GM19452 (cell line): ENCODE data around the gene PPP1R8.
"Not testable (repeated sequence)": the region's sequence is repeated elsewhere in the genome, so short reads cannot be mapped to it uniquely, and the experiment has no call there.

Source experiments
- ATAC-seq: cut with Tn5 transposase; IDR thresholded peaks from one replicate; pipeline ENCODE4 v1.9.1; 2021; ENCODE audit not compliant: unreplicated experiment

PPP1R8 gene

GRCh38 chr1:27830621-27831440, at the start of gene PPP1R8:
Gene PPP1R8 (plus strand): TSS chr1:27830782. CDS start chr1:27830836, 54 bp downstream.
- ATAC-seq = peak; percentile 96

DNA sequence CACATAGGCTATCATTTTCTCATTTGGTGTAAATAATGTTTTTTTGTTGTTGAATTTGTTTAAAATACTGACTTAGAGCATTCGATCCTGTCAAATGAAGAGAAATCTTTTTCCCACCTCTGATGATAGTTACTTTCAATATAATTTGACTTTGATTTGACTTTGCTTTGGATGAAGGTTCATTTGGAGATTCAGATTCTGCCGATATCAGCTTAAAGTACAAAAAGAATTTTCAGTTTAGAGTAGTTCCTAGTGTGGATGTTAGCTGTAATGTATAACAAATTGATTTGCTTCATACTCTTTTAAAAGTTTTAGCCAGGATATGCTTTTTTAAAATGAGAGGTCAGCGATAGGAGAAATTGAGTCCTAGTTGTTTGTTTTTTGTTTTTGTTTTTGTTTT, 47.6 kb upstream of the PPP1R8 start:
- ATAC-seq = no peak

- no peak for ATAC-seq
These were observed 45.9 kb upstream of the PPP1R8 start for GRCh38 chr1:27784700-27785099.

DNA sequence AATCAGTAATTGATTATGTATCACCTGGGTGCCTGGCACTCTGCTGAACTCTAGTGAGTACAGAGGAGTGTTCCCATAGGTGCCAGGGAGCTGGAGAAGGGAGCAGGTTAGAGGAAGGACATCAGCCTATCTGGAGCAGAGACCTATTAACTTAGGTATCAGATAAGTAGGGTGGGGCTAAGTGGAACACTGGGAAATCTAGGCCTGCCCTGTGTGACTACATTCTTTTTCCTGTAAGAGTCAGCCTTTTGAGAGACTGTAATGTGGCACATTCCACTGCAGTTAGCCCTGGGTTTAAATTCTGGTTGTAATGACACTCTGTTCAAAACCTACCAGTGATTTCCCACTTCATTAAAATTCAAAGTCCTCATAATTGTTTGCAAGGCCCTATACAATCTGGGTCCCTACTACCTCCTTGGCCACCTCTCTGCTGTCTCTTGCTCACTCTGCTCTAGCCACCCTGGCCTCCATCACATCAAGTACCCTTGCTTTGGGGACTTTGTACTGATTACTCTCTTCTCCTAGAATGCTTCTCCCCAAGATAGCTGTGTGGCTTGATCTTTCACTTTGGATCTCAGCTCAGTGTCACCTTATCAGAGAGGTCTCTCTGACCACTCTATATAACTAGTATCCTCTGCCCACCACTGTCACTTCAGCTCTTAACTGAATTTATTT, 44.7 kb upstream of the PPP1R8 start:
- ATAC-seq = no peak

DNA sequence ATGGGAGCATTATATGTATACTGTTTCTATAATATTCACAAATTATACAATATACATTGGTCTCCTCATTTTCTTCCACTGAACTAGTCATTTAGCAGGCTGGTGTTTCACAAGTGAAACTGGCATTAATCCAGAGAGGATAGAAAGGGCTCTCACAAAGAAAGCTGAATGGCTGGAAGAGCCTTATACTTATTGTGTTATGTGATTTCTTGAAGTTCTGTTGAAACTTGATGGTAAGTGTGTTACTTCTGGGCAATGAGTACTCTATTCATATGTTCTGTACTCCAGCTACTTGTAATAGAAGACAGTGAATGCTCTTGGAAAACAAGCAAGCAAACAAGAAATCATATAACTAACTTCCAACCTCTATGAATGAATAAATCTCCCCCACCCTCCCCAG, 42.7 kb upstream of the PPP1R8 start:
- ATAC-seq = no peak

DNA sequence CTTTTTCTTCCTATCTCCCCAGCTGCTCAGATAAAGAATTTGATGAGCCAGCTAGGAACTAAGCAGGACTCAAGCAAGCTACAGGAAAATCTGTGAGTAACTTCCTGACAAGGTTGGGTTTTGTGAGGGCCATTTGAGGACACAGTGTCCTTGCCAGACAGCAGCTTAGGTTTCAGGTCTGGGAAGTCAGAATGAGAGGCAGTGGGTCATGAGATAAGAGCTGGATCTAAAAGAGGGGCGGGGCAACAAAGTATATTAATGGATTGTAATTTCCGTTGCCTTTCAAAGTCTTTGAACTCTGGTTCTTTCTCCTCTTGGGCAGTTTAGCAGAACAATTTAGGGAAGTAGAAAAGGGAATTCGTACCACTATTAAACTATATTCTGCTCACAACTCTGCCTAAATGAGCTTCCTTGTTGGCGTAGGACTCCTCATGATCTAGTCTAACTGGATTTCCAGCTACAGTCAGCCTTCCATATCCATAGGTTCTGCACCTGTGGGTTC, 41.0 kb upstream of the PPP1R8 start:
- ATAC-seq = no peak

DNA sequence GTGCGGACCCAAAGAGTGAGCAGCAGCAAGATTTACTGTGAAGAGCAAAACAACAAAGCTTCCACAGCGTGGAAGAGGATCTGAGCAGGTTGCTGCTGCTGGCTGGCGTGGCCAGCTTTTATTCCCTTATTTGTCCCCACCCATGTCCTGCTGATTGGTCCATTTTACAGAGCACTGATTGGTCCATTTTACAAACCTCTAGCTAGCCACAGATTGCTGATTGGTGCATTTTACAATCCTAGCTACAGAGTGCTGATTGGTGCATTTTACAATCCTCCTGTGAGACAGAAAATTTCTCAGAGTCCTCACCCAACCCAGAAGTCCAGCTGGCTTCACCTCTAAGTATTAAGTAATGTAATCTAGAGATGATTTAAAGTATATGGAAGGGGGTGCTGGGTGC, 40.3 kb upstream of the PPP1R8 start:
- ATAC-seq = not testable (repeated sequence)

DNA sequence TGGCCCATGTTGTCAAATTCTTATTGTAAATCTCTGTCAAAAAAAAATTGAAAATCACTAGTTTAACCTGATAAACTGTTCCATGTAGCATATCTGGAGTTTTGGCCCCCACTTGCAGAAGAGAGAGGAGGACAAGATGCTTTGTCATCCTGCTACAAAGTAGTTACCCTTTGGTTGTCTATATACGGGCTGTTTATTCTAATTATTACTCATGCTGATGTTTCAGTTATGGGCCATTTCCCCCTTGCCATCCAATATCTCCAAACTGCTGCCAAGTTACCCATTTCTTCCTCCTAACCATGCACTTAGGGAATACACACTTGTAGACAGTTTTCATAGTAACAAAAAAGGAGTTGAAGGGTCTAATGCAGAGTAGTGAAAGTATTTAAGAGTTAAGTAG, 35.0 kb upstream of the PPP1R8 start:
- no peak for ATAC-seq

- no peak for ATAC-seq
These were observed 25.8 kb upstream of the PPP1R8 start for GRCh38 chr1:27804791-27805190.

- ATAC-seq = no peak
These were observed 23.8 kb upstream of the PPP1R8 start for GRCh38 chr1:27806758-27807157.

- ATAC-seq = no peak
These were observed 23.2 kb upstream of the PPP1R8 start for GRCh38 chr1:27807385-27807784.

- not testable (repeated sequence) for ATAC-seq
These were observed 22.5 kb upstream of the PPP1R8 start for GRCh38 chr1:27808131-27808530.

GRCh38 chr1:27809883-27810282, 20.7 kb upstream of the PPP1R8 start:
- ATAC-seq = no peak

GRCh38 chr1:27811741-27812500, 18.7 kb upstream of the PPP1R8 start:
- ATAC-seq = no peak

GRCh38 chr1:27816921-27817630, 13.5 kb upstream of the PPP1R8 start:
- no peak for ATAC-seq

- no peak for ATAC-seq
These were observed 8.7 kb upstream of the PPP1R8 start for GRCh38 chr1:27821761-27822315.

- ATAC-seq = no peak
These were observed 6.8 kb upstream of the PPP1R8 start for GRCh38 chr1:27823784-27824183.

DNA sequence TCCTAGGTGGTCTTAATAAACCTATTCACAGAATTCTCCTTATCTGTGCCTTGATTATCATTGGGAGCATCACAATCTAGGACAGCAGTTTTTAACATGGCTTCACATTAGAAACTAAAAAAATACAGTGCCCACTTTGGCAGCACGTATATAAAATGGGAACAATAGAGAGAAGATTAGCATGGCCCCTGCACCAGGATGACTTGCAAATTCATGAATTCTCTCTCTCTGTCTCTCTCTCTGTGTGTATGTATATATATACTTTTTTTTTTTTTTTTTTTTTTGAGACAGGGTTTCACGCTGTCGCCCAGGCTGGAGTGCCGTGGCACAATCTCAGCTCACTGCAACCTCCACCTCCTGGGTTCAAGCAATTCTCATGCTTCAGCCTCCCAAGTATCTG, 6.2 kb upstream of the PPP1R8 start:
- no peak for ATAC-seq

GRCh38 chr1:27829339-27829960, 1.1 kb upstream of the PPP1R8 start:
- not testable (repeated sequence) for ATAC-seq
